HG03439 (cell line): ENCODE measurements around the gene SIAH1.
"Not testable (repeated sequence)": the region's sequence is repeated elsewhere in the genome, so short reads cannot be mapped to it uniquely, and the experiment has no call there.

Source experiments
- ATAC-seq: cut with Tn5 transposase; IDR thresholded peaks from one replicate; pipeline ENCODE4 v1.9.1; 2021; ENCODE audit warnings: mild to moderate bottlenecking, moderate library complexity; ENCODE audit not compliant: unreplicated experiment

The SIAH1 gene

GRCh38 chr16:48335961-48336360, 49.3 kb downstream of the SIAH1 start:
- ATAC-seq: no peak

GRCh38 chr16:48334325-48334724, 50.9 kb downstream of the SIAH1 start:
- ATAC-seq: no peak

- ATAC-seq: no peak
Measured at GRCh38 chr16:48332978-48333377, 52.2 kb downstream of the SIAH1 start.

GRCh38 chr16:48330841-48331192, 54.4 kb downstream of the SIAH1 start:
- ATAC-seq: no peak

GRCh38 chr16:48330189-48330840, 54.9 kb downstream of the SIAH1 start:
- no peak for ATAC-seq

GRCh38 chr16:48329138-48329537, 56.1 kb downstream of the SIAH1 start:
- ATAC-seq: no peak

GRCh38 chr16:48326915-48327314, 58.3 kb downstream of the SIAH1 start:
- no peak for ATAC-seq

- no peak for ATAC-seq
Measured at GRCh38 chr16:48323783-48324775, 61.1 kb downstream of the SIAH1 start.

- no peak for ATAC-seq
Measured at GRCh38 chr16:48321317-48322036, 63.7 kb downstream of the SIAH1 start.

- no peak for ATAC-seq
Measured at GRCh38 chr16:48318630-48319029, 66.6 kb downstream of the SIAH1 start.

- ATAC-seq: no peak
Measured at GRCh38 chr16:48317614-48318315, 67.4 kb downstream of the SIAH1 start.

GRCh38 chr16:48317026-48317425, 68.2 kb downstream of the SIAH1 start:
- no peak for ATAC-seq

GRCh38 chr16:48313905-48314304, 71.3 kb downstream of the SIAH1 start:
- not testable (repeated sequence) for ATAC-seq

GRCh38 chr16:48310908-48311641, 74.1 kb downstream of the SIAH1 start:
- ATAC-seq: no peak
